Measurements from ENCODE around the gene HDGF.

- TF ChIP-seq CTCF (IDR thresholded peaks at IDR 0.05; ENCODE audit: low read depth, low read length, missing input control), result no peak
- TF ChIP-seq ZBTB33 (IDR thresholded peaks at IDR 0.05), result no peak
- no peak for TF ChIP-seq GABPA (IDR thresholded peaks at IDR 0.05 in 1 of 2, conservative IDR thresholded peaks at IDR 0.05 in 1 of 2)
- TF ChIP-seq YY1 (IDR thresholded peaks at IDR 0.05), result no peak
- TF ChIP-seq MAX (IDR thresholded peaks at IDR 0.05), result no peak
- no peak for TF ChIP-seq REST (IDR thresholded peaks at IDR 0.05)
- no peak for TF ChIP-seq SP1 (IDR thresholded peaks at IDR 0.05)
Measured at GRCh38 chr1:156745881-156746280, 5.6 kb downstream of the HDGF start.
